ENCODE results near the gene KRTAP10-5. TPM values are rescaled to one million over a fixed set of nuclear protein-coding genes. Genes with fewer than 3 reads are reported as not detected.
"Not testable (repeated sequence)": the region's sequence is repeated elsewhere in the genome, so short reads cannot be mapped to it uniquely, and the experiment has no call there.

Gene KRTAP10-5
- not detected for total RNA-seq

GRCh38 chr21:44580231-44580821, at the start of gene KRTAP10-5:
TSS of gene KRTAP10-5 (minus strand) at chr21:44580604. CDS start at chr21:44580578, 26 bp downstream.
- H3K36me3 ChIP-seq; H3K27ac ChIP-seq (replicated peaks in 1 of 4); intact Hi-C loops (cut with DNase I); H3K4me3 ChIP-seq: not testable (repeated sequence)
- peaks cover 0 to 26% (median 0%) of the 10 kb centered on the region in 4 donors for H3K27me3 ChIP-seq
- peaks cover 0 to 16% (median 5%) of the 10 kb centered on the region in 4 donors for H3K4me1 ChIP-seq
- DNase-seq (ENCODE audit: extremely low spot score): peak; percentile 45
- WGBS: 35% methylated on average over 16 of the region's 19 CpGs
- H3K9me3 ChIP-seq: peaks cover 0 to 36% (median 17%) of the 10 kb centered on the region in 4 donors

GRCh38 chr21:44628707-44629391, 48.4 kb upstream of the KRTAP10-5 start:
- WGBS: 66% methylated on average over 15 of the region's 18 CpGs
- Histone ChIP-seq H3K27me3 (peaks cover 0 to 37% (median 0%) of the 10 kb centered on the region in 4 donors), H3K27ac (replicated peaks in 1 of 4) (no peak overlapping the region), H3K4me1 (peaks cover 0 to 5% (median 0%) of the 10 kb centered on the region in 4 donors), H3K4me3 (no peak overlapping the region), H3K36me3 (no peaks in the 10 kb centered on the region), H3K9me3 (peaks cover 0 to 40% (median 36%) of the 10 kb centered on the region in 4 donors)
- DNase-seq (ENCODE audit: extremely low spot score): no peak
- TF ChIP-seq CTCF (IDR thresholded peaks at IDR 0.05): no peak
- no peak for TF ChIP-seq POLR2AphosphoS5 (IDR thresholded peaks at IDR 0.05)
- no peak for TF ChIP-seq POLR2A (IDR thresholded peaks at IDR 0.05; ENCODE audit: low read depth)
- no peak for TF ChIP-seq EP300 (IDR thresholded peaks at IDR 0.05)
- intact Hi-C loops (cut with DNase I): no loop called here

- Histone ChIP-seq H3K9me3 (peaks cover 0 to 44% (median 42%) of the 10 kb centered on the region in 4 donors), H3K27me3 (peaks cover 0 to 37% (median 0%) of the 10 kb centered on the region in 4 donors)
- DNase-seq (ENCODE audit: extremely low spot score); H3K27ac ChIP-seq (replicated peaks in 1 of 4); H3K4me1 ChIP-seq; intact Hi-C loops (cut with DNase I); H3K36me3 ChIP-seq; H3K4me3 ChIP-seq: not testable (repeated sequence)
- 56% methylated on average over 10 of the region's 15 CpGs for WGBS
Measured at GRCh38 chr21:44627831-44628233, 47.4 kb upstream of the KRTAP10-5 start.

- Histone ChIP-seq H3K9me3 (peaks cover 0 to 40% (median 38%) of the 10 kb centered on the region in 4 donors), H3K27me3 (peaks cover 0 to 37% (median 0%) of the 10 kb centered on the region in 4 donors)
- H3K36me3 ChIP-seq; intact Hi-C loops (cut with DNase I); H3K4me1 ChIP-seq; DNase-seq (ENCODE audit: extremely low spot score); H3K4me3 ChIP-seq; H3K27ac ChIP-seq (replicated peaks in 1 of 4): not testable (repeated sequence)
- 78% methylated on average over 15 of the region's 20 CpGs for whole genome bisulfite sequencing
Measured at GRCh38 chr21:44627181-44627822, 46.9 kb upstream of the KRTAP10-5 start.

- DNase-seq (ENCODE audit: extremely low spot score): peak; percentile 45
- H3K4me1 ChIP-seq: peaks cover 0 to 5% (median 0%) of the 10 kb centered on the region in 4 donors
- H3K9me3 ChIP-seq: peaks cover 0 to 34% (median 32%) of the 10 kb centered on the region in 4 donors
- intact Hi-C loops (cut with DNase I): no loop called here
- H3K27ac ChIP-seq (replicated peaks in 1 of 4): no peak within 1 kb of the TSS
- H3K36me3 ChIP-seq: no peaks in the 10 kb centered on the region
- H3K4me3 ChIP-seq: no peak within 1 kb of the TSS
- TF ChIP-seq POLR2A (IDR thresholded peaks at IDR 0.05; ENCODE audit: low read depth): no peak
- 68% methylated on average over 5 of the region's 7 CpGs for whole genome bisulfite sequencing
- peaks cover 0 to 37% (median 0%) of the 10 kb centered on the region in 4 donors for H3K27me3 ChIP-seq
Measured at GRCh38 chr21:44626673-44627143, 46.3 kb upstream of the KRTAP10-5 start, which contains the start of gene KRTAP10-9. TSS of gene KRTAP10-9 (plus strand) at chr21:44627093. CDS start at chr21:44627172, 79 bp downstream.

GRCh38 chr21:44626262-44626661, 45.9 kb upstream of the KRTAP10-5 start:
- Histone ChIP-seq H3K27me3 (peaks cover 0 to 37% (median 0%) of the 10 kb centered on the region in 4 donors), H3K9me3 (peaks cover 0 to 30% (median 27%) of the 10 kb centered on the region in 4 donors), H3K36me3 (no peaks in the 10 kb centered on the region), H3K4me1 (peaks cover 0 to 5% (median 0%) of the 10 kb centered on the region in 4 donors), H3K4me3 (no peak overlapping the region), H3K27ac (replicated peaks in 1 of 4) (no peak overlapping the region)
- intact Hi-C loops (cut with DNase I): no loop called here
- WGBS: 66% methylated on average over 7 of the region's 10 CpGs
- DNase-seq (ENCODE audit: extremely low spot score): peak; percentile 64
- no peak for TF ChIP-seq POLR2AphosphoS5 (IDR thresholded peaks at IDR 0.05)
- TF ChIP-seq CTCF (IDR thresholded peaks at IDR 0.05): no peak
- no peak for TF ChIP-seq EP300 (IDR thresholded peaks at IDR 0.05)
- TF ChIP-seq POLR2A (IDR thresholded peaks at IDR 0.05; ENCODE audit: low read depth): no peak
